ENCODE measurements around the gene RIBC2. TPM values are rescaled to one million over a fixed set of nuclear protein-coding genes. Genes with fewer than 3 reads are reported as not detected.

Gene RIBC2
- total RNA-seq, 2 donors from 2014 or later = not detected

- Histone ChIP-seq H3K36me3 (replicated peaks in 1 of 2; ENCODE audit: insufficient read depth in 1 of 2, low read depth in 2 of 2) (no peaks in the 10 kb centered on the region), H3K27ac (no peak overlapping the region), H3K27me3 (no peaks in the 10 kb centered on the region), H3K9me3 (no peaks in the 10 kb centered on the region), H3K4me1 (no peaks in the 10 kb centered on the region), H3K4me3 (no peak overlapping the region)
- WGBS, 2 donors = 45 to 59% methylated on average over 3 of the region's 3 CpGs
- ATAC-seq = no peak
- intact Hi-C loops (cut with DNase I) = no loop called here
- TF ChIP-seq CTCF (IDR thresholded peaks at IDR 0.05) (no peak), POLR2A (IDR thresholded peaks at IDR 0.05) (no peak)
- DNase-seq = no peak
Observed at GRCh38 chr22:45480717-45481116, 67.2 kb downstream of the RIBC2 start.

GRCh38 chr22:45481661-45482060 is 68.2 kb downstream of the RIBC2 start:
- 59 to 62% methylated on average over 5 of the region's 5 CpGs for WGBS, 2 donors
- Histone ChIP-seq H3K36me3 (replicated peaks in 1 of 2; ENCODE audit: insufficient read depth in 1 of 2, low read depth in 2 of 2) (no peaks in the 10 kb centered on the region), H3K4me3 (no peak overlapping the region), H3K27ac (no peak overlapping the region), H3K9me3 (no peaks in the 10 kb centered on the region), H3K27me3 (no peaks in the 10 kb centered on the region), H3K4me1 (no peaks in the 10 kb centered on the region)
- DNase-seq (no peak), ATAC-seq (no peak)
- intact Hi-C loops (cut with DNase I) = no loop called here
- TF ChIP-seq CTCF (IDR thresholded peaks at IDR 0.05) (no peak), POLR2A (IDR thresholded peaks at IDR 0.05) (no peak)

Other genes starting within 250 kb of the RIBC2 start
- 10 to 100 TPM; 39.2 to 43.1 TPM for gene NUP50, start 249.8 kb upstream of the RIBC2 start, total RNA-seq
- gene KIAA0930, start 172.8 kb upstream of the RIBC2 start, total RNA-seq = 10 to 100 TPM; 14.2 to 17.9 TPM
- gene UPK3A, start 128.7 kb upstream of the RIBC2 start, total RNA-seq = not detected
- 100 to 1,000 TPM in 1 of 2 donors, 10 to 100 TPM in 1; 13.0 to 149 TPM for gene FAM118A, start 103.8 kb upstream of the RIBC2 start, total RNA-seq
- not detected for gene SMC1B, start 94 bp upstream of the RIBC2 start, total RNA-seq
- 100 to 1,000 TPM in 1 of 2 donors, 10 to 100 TPM in 1; 97.0 to 119 TPM for gene FBLN1, start 89.2 kb downstream of the RIBC2 start, total RNA-seq

All from body of pancreas (tissue), 4 donors.